SU-DHL-6 (cell line): ENCODE data around the gene WDR46.

Experiments used
- EZH2phosphoT487 ChIP-seq: fragments of 200-600 bp; sonication (generic), shearing (Covaris generic); conservative IDR thresholded peaks from 2 replicates; pipeline ENCODE4 v1.6.1; 2018; ENCODE audit warnings: mild to moderate bottlenecking, antibody characterized with exemption, low read length, moderate library complexity, mixed read lengths
- TF ChIP-seq, protein P1 (sequence below): fragments of 200-600 bp; sonication (generic); IDR thresholded peaks from one replicate; pipeline ENCODE4 v1.5.1; 2017; ENCODE audit warnings: antibody characterized with exemption, mild to moderate bottlenecking, low read length, moderate library complexity; ENCODE audit not compliant: insufficient read depth, poor library complexity, severe bottlenecking

DNA sequence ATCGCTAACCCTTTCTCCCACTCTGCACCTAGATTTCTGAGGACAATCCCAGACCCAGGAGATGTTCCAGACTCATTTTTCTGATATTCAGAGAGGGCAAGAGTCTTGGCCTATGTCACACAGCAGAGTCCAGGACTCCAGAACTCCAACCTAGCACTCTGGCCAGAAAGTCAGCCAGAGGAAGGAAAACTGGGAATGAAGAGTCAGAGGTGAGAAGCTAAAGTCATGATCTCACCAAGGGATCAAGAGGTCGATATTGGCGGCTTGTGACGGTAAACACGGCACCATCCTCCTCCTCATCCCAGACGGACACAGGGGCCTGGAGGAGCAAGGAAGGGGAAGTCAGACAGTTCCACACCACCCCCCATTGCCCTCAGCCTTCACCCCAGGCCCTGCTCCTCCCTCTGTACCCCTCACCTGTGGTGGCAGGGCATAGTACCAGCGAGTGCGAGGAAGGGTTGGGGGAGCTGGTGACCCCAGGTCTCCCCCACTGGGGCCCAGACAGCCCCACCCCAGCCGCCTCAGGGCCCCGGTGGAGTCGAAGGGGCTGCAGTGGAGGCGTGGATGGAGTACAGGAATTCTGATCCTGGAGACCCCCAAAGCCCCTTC lies 7.9 kb upstream of the WDR46 start:
- TF ChIP-seq, protein P1, sequence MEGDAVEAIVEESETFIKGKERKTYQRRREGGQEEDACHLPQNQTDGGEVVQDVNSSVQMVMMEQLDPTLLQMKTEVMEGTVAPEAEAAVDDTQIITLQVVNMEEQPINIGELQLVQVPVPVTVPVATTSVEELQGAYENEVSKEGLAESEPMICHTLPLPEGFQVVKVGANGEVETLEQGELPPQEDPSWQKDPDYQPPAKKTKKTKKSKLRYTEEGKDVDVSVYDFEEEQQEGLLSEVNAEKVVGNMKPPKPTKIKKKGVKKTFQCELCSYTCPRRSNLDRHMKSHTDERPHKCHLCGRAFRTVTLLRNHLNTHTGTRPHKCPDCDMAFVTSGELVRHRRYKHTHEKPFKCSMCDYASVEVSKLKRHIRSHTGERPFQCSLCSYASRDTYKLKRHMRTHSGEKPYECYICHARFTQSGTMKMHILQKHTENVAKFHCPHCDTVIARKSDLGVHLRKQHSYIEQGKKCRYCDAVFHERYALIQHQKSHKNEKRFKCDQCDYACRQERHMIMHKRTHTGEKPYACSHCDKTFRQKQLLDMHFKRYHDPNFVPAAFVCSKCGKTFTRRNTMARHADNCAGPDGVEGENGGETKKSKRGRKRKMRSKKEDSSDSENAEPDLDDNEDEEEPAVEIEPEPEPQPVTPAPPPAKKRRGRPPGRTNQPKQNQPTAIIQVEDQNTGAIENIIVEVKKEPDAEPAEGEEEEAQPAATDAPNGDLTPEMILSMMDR: no peak
- no peak for TF ChIP-seq EZH2phosphoT487
